OCI-LY7 (cell line): ENCODE results near the gene RUVBL1. TPM values are rescaled to one million over a fixed set of nuclear protein-coding genes. Genes with fewer than 3 reads are reported as not detected.
"Not testable (repeated sequence)": the region's sequence is repeated elsewhere in the genome, so short reads cannot be mapped to it uniquely, and the experiment has no call there.

Experiments used
- BruUV-seq: library from RNA; stranded (reverse); fragments of 400-500 nt; replicated peaks from 2 replicates; lab custom pipeline; 2021; lab: Mats Ljungman, UMichigan
- CTCF ChIA-PET: fragments of 300-600 bp; sonication (Branson Sonifier 250); formaldehyde crosslinking; loops from one replicate; lab custom pipeline; 2022; ENCODE audit warnings: antibody characterized with exemption; ENCODE audit not compliant: unreplicated experiment; lab: Charles Lee
- POLR2A ChIA-PET: fragments of 300-600 bp; sonication (Branson Sonifier 250); formaldehyde crosslinking; loops from one replicate; lab custom pipeline; 2022; ENCODE audit warnings: antibody characterized with exemption; lab: Charles Lee
- DNase-seq: peaks from one replicate; pipeline ENCODE4 v3.0.0-alpha.2; 2015; ENCODE audit warnings: low spot score
- H2AFZ ChIP-seq: fragments of 200-600 bp; sonication (generic), shearing (Covaris generic); 2 replicates; pipeline ENCODE4 v1.6.1; 2014; ENCODE audit warnings: mild to moderate bottlenecking, antibody characterized with exemption, low read length, moderate library complexity
- H3K27ac ChIP-seq: fragments of 200-600 bp; sonication (generic); 2 replicates; pipeline ENCODE4 v1.5.1; 2014; ENCODE audit warnings: mixed run types, low read depth, mild to moderate bottlenecking, moderate library complexity, low read length, inconsistent platforms; ENCODE audit not compliant: poor library complexity, severe bottlenecking
- H3K36me3 ChIP-seq: fragments of 200-600 bp; sonication (generic); 2 replicates; pipeline ENCODE4 v1.6.1; 2014; ENCODE audit warnings: mild to moderate bottlenecking, antibody characterized with exemption, low read length, moderate library complexity, mixed read lengths; ENCODE audit not compliant: insufficient read depth
- H3K4me1 ChIP-seq: fragments of 200-600 bp; sonication (generic); 2 replicates; pipeline ENCODE4 v1.5.1; 2014; ENCODE audit warnings: mild to moderate bottlenecking, low read length; ENCODE audit not compliant: insufficient read depth, poor library complexity, severe bottlenecking
- H3K4me2 ChIP-seq: fragments of 200-600 bp; sonication (generic); 2 replicates; pipeline ENCODE4 v1.6.1; 2014; ENCODE audit warnings: mild to moderate bottlenecking, low read length
- H3K4me3 ChIP-seq: fragments of 200-600 bp; sonication (generic); 2 replicates; pipeline ENCODE4 v1.5.1; 2014; ENCODE audit warnings: mild to moderate bottlenecking, low read depth, low read length; ENCODE audit not compliant: poor library complexity, severe bottlenecking
- H3K79me2 ChIP-seq: fragments of 200-600 bp; sonication (generic); 2 replicates; pipeline ENCODE4 v1.6.1; 2016; ENCODE audit warnings: low read depth, mild to moderate bottlenecking, low read length, moderate library complexity, mixed read lengths; ENCODE audit not compliant: insufficient read depth
- H3K9me2 ChIP-seq: fragments of 200-600 bp; sonication (generic); 2 replicates; pipeline ENCODE4 v1.6.1; 2016; ENCODE audit warnings: mild to moderate bottlenecking, low read length, mixed read lengths; ENCODE audit not compliant: insufficient read depth
- H3K9me3 ChIP-seq: fragments of 200-600 bp; sonication (generic); 2 replicates; pipeline ENCODE4 v1.6.1; 2014; ENCODE audit warnings: mild to moderate bottlenecking, mixed run types, low read length, mixed read lengths
- H4K20me1 ChIP-seq: fragments of 200-600 bp; sonication (generic); 2 replicates; pipeline ENCODE4 v1.6.1; 2014; ENCODE audit warnings: mild to moderate bottlenecking, antibody characterized with exemption, low read length, moderate library complexity, mixed read lengths; ENCODE audit not compliant: insufficient read depth
- EZH2phosphoT487 ChIP-seq: fragments of 200-600 bp; sonication (generic); IDR thresholded peaks from 2 replicates; pipeline ENCODE4 v1.6.1; 2018; ENCODE audit warnings: low read depth, borderline replicate concordance, mild to moderate bottlenecking, mixed run types, antibody characterized with exemption, low read length, moderate library complexity, mixed read lengths
- intact Hi-C: fragments of 100-400 bp; cut with micrococcal nuclease; formaldehyde crosslinking; loops from one replicate; pipeline ENCODE4 v1.10.0; 2022; ENCODE audit not compliant: unreplicated experiment
- total RNA-seq, 2 experiments: library from RNA; depleted of rRNA in 1 of 2; stranded (reverse); fragments of >200 nt in 1 of 2; shearing (Covaris generic) in 1 of 2; gene quantifications; 2 replicates each; pipeline ENCODE4 v1.2.3, GENCODE V29; 2014 to 2022
- TF ChIP-seq, protein P1 (sequence below): fragments of 200-600 bp; sonication (generic); conservative IDR thresholded peaks from 2 replicates; pipeline ENCODE4 v1.5.1; 2014; ENCODE audit warnings: mild to moderate bottlenecking, antibody characterized with exemption, low read length, moderate library complexity, mixed read lengths

RUVBL1 gene
- total RNA-seq, 2 experiments from 2014 or later, result 91.4 to 103 TPM

DNA sequence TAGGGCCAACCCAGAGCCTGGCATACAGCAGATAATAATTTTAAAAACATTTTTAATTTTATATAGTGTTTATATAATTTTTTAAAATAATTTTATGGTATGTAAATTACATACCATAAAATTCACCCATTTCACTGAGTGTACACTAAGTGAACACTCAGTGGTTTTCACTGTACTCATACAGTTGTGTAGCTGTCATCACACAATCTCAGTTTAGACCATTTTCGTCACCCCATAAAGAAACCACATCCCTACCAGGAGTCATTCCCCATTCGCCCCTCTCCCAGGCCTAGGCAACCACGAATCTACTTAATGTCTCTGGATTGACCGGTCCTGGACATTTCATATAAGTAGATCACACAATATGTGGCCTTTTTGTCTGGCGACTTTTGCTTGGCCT lies 39.8 kb upstream of the RUVBL1 start:
- Histone ChIP-seq H3K27ac (no peak overlapping the region), H2AFZ (no peak overlapping the region), H4K20me1 (no peaks in the 10 kb centered on the region; the same call in 1 of the 2 replicates), H3K4me2 (no peak overlapping the region), H3K4me3 (no peak overlapping the region), H3K9me3 (no peaks in the 10 kb centered on the region), H3K4me1 (no peaks in the 10 kb centered on the region), H3K79me2 (no peaks in the 10 kb centered on the region), H3K36me3 (peaks cover 19% of the 10 kb centered on the region), H3K9me2 (no peaks in the 10 kb centered on the region)
- ChIA-PET POLR2A (interaction anchor here (1.2 to 1.8 kb wide), 2 partner anchors 10 to 14 kb away, joined by 3 to 6 read pairs; no protein-coding TSS in a partner anchor), CTCF (no interaction called here)
- TF ChIP-seq, protein P1, sequence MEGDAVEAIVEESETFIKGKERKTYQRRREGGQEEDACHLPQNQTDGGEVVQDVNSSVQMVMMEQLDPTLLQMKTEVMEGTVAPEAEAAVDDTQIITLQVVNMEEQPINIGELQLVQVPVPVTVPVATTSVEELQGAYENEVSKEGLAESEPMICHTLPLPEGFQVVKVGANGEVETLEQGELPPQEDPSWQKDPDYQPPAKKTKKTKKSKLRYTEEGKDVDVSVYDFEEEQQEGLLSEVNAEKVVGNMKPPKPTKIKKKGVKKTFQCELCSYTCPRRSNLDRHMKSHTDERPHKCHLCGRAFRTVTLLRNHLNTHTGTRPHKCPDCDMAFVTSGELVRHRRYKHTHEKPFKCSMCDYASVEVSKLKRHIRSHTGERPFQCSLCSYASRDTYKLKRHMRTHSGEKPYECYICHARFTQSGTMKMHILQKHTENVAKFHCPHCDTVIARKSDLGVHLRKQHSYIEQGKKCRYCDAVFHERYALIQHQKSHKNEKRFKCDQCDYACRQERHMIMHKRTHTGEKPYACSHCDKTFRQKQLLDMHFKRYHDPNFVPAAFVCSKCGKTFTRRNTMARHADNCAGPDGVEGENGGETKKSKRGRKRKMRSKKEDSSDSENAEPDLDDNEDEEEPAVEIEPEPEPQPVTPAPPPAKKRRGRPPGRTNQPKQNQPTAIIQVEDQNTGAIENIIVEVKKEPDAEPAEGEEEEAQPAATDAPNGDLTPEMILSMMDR, result no peak
- no peak for TF ChIP-seq EZH2phosphoT487
- no peak for DNase-seq
- no TSS peak for BruUV-seq
- intact Hi-C loops, result no loop called here

DNA sequence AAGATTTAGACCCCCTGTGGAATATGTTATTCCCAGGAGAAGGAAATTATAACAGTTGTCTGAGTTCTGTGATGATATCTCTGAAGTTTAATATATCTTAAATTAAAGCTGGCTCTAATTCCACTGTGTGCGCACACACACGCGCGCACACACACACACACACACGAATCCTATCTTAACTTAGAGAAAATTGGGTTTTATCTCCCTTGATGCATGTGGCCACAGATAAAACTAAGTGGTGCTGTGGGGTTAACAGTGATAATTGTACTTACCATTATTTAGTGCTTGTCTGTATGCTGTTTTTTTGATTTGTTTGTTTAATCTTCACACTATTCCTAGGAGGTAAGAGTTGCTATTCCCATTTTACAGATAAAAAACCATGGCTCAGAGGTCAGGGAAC lies 37.0 kb upstream of the RUVBL1 start:
- no peak overlapping the region for H3K4me2 ChIP-seq
- TF ChIP-seq EZH2phosphoT487, result no peak
- TF ChIP-seq, protein P1, result no peak
- no peak overlapping the region for H3K27ac ChIP-seq
- no peaks in the 10 kb centered on the region for H3K9me3 ChIP-seq
- H3K9me2 ChIP-seq, result no peaks in the 10 kb centered on the region
- no peaks in the 10 kb centered on the region for H3K4me1 ChIP-seq
- BruUV-seq, result no TSS peak
- intact Hi-C loops, result no loop called here
- peaks cover 46% of the 10 kb centered on the region for H3K36me3 ChIP-seq
- no peak overlapping the region for H3K4me3 ChIP-seq
- CTCF ChIA-PET, result no interaction called here
- no peaks in the 10 kb centered on the region; the same call in 1 of the 2 replicates for H4K20me1 ChIP-seq
- DNase-seq, result no peak
- H2AFZ ChIP-seq, result no peak overlapping the region
- H3K79me2 ChIP-seq, result peaks cover 3% of the 10 kb centered on the region; the same call in 1 of the 2 replicates
- POLR2A ChIA-PET, result interaction anchor here (0.6 to 2.6 kb wide), 3 partner anchors 16 to 59 kb away, joined by 3 to 8 read pairs (median 3); no protein-coding TSS in a partner anchor

DNA sequence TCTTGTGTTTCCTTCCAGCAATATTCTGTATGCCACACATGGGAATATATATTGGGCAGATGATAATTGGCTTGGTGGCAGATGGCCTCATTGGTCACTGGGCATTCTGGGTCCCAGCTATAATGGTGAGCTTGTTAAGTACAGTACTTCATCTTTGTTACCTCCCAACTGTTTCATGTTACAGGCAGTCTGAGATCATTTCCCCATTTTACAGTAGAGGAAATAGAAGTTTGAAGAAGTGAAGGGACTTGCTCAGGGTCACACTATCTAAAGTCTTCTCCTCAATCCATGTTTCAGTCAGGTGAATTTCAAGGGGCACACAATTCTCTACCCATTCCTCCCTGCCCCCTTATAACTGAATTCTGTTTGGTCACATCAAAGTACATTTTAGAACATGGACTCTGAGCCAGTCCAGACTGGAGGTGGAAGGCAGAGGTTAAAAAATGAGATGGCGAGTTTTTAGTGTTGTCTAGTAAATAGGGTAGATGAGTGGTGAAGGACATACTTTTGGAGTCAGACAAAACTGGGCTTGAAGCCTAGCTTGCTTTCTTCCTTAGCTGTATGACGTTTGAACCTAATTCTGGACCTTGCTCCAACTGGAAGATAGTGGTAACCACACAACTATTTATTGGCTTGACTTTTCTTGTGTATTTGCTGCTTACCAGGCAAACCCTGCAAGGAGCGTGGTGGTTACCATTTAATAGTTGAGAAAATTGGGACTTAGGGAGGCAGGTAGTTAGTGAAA lies 32.2 kb upstream of the RUVBL1 start:
- CTCF ChIA-PET, result no interaction called here
- POLR2A ChIA-PET, result interaction anchor here (0.6 to 0.8 kb wide), 2 partner anchors 38 to 277 kb away, joined by 3 to 4 read pairs; no protein-coding TSS in a partner anchor
- no TSS peak for BruUV-seq
- Histone ChIP-seq H3K36me3 (peaks cover 40% of the 10 kb centered on the region), H3K9me2 (no peaks in the 10 kb centered on the region), H3K27ac (no peak overlapping the region), H3K4me3 (no peak overlapping the region), H2AFZ (no peak overlapping the region), H3K4me2 (no peak overlapping the region), H4K20me1 (no peaks in the 10 kb centered on the region), H3K4me1 (peaks cover 8% of the 10 kb centered on the region), H3K9me3 (no peaks in the 10 kb centered on the region), H3K79me2 (peaks cover 21% of the 10 kb centered on the region)
- intact Hi-C loops, result no loop called here
- TF ChIP-seq, protein P1, result no peak
- DNase-seq, result no peak

DNA sequence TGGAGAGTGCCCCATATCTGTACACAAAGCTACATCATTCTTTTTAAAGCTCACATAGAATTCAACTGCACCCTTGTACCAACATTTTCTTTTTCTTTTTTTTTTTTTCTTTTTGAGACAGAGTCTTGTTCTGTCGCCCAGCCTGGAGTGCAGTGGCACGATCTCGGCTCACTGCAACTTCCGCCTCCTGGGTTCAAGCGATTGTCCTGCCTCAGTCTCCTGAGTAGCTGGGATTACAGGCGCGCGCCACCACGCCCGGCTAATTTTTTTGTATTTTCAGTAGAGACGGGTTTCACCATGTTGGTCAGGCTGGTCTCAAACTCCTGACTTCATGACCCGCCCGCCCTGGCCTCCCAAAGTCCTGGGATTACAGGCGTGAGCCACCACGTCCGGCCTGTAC lies 30.7 kb upstream of the RUVBL1 start:
- ChIA-PET POLR2A (interaction anchor here (0.7 to 2.9 kb wide), 8 partner anchors 10 to 352 kb away, joined by 3 to 19 read pairs (median 4); partner anchors contain the start of gene RUVBL1), CTCF (interaction anchor here (0.7 kb wide), 1 partner anchor 40 kb away, joined by 3 read pairs; no protein-coding TSS in a partner anchor)
- peak overlapping the region; percentile 74; the same call in 1 of the 2 replicates for H2AFZ ChIP-seq
- peaks cover 40% of the 10 kb centered on the region for H3K36me3 ChIP-seq
- peaks cover 21% of the 10 kb centered on the region for H3K79me2 ChIP-seq
- H3K4me1 ChIP-seq, H3K9me2 ChIP-seq, H3K9me3 ChIP-seq, DNase-seq, H4K20me1 ChIP-seq, intact Hi-C loops: not testable (repeated sequence)
- H3K4me3 ChIP-seq, result peak overlapping the region; percentile 92
- peak overlapping the region; percentile 62 for H3K27ac ChIP-seq
- TSS peak; percentile 64 for BruUV-seq
- H3K4me2 ChIP-seq, result peak overlapping the region; percentile 86
